Endothelial cell of umbilical vein (primary cell): ENCODE measurements around the gene IPO11. TPM values are rescaled to one million over a fixed set of nuclear protein-coding genes. Genes with fewer than 3 reads are reported as not detected.

Experiments used
- Bru-seq: library from RNA; stranded (reverse); fragments of 400-500 nt; gene quantifications from one replicate; lab custom pipeline; 2021; lab: Mats Ljungman, UMichigan
- BruChase-seq, 2 experiments: library from RNA; stranded (reverse); fragments of 400-500 nt; gene quantifications; one replicate each; lab custom pipeline; 2021; lab: Mats Ljungman, UMichigan
- BruUV-seq: library from RNA; stranded (reverse); fragments of 400-500 nt; replicated peaks from 2 replicates; lab custom pipeline; 2021; lab: Mats Ljungman, UMichigan
- CTCF ChIA-PET: fragments of 300-600, 350-600 bp; sonication (Branson Sonifier 250); formaldehyde crosslinking; loops from one replicate; lab custom pipeline; 2021; ENCODE audit warnings: antibody characterized with exemption, inconsistent platforms; lab: Charles Lee
- POLR2A ChIA-PET: fragments of 300-600, 350-600 bp; sonication (Branson Sonifier 250); formaldehyde crosslinking; loops from one replicate; lab custom pipeline; 2021; ENCODE audit warnings: antibody characterized with exemption, inconsistent platforms; lab: Charles Lee
- DNase-seq: peaks from one replicate; pipeline ENCODE4 v3.0.0-alpha.2; 2011; ENCODE audit warnings: low read depth, low spot score
- FAIRE-seq: peaks from 2 replicates; lab custom pipeline; 2011; peaks lifted over from hg19 to GRCh38; lab: Jason Lieb, UNC
- H2AFZ ChIP-seq: 2 replicates; pipeline ENCODE4 v1.6.0; 2012; ENCODE audit warnings: low read depth, low read length, control low read depth, inconsistent platforms
- H3K27ac ChIP-seq: 2 replicates; pipeline ENCODE4 v1.5.1; 2011; ENCODE audit warnings: low read depth, mild to moderate bottlenecking, control low read depth, low read length, moderate library complexity; ENCODE audit not compliant: insufficient read depth
- H3K27me3 ChIP-seq, 2 experiments: 2 replicates each; pipeline versions ENCODE4 v1.6.0 to v1.6.1; 2011; ENCODE audit warnings: low read length in 2 of 2, mixed read lengths in 1 of 2; ENCODE audit not compliant: control insufficient read depth in 2 of 2, insufficient read depth in 2 of 2
- H3K36me3 ChIP-seq, 2 experiments: 2 replicates in 1 of 2; 3 replicates in 1 of 2; pipeline ENCODE4 v1.5.1; 2011; ENCODE audit warnings: low read length in 2 of 2, mild to moderate bottlenecking in 1 of 2, moderate library complexity in 1 of 2; ENCODE audit not compliant: control insufficient read depth in 2 of 2, insufficient read depth in 2 of 2; ENCODE audit errors: extremely low read depth in 1 of 2
- H3K4me1 ChIP-seq: 3 replicates; pipeline ENCODE4 v1.5.1; 2011; ENCODE audit warnings: mild to moderate bottlenecking, low read length; ENCODE audit not compliant: control insufficient read depth, insufficient read depth; ENCODE audit errors: extremely low read depth
- H3K4me2 ChIP-seq: 2 replicates; pipeline ENCODE4 v1.6.1; 2011; ENCODE audit warnings: low read length, control low read depth, mixed read lengths; ENCODE audit not compliant: insufficient read depth
- H3K4me3 ChIP-seq, 3 experiments: fragments of 200-600 bp in 1 of 3; sonication (generic), shearing (Covaris generic) in 1 of 3; replicated peaks in 1 of 3; 2 replicates each; pipeline ENCODE4 v1.5.1; 2011 to 2016; ENCODE audit warnings: control low read depth in 3 of 3, low read length in 3 of 3, mild to moderate bottlenecking in 2 of 3, inconsistent platforms in 1 of 3, low read depth in 1 of 3, moderate library complexity in 1 of 3; ENCODE audit not compliant: insufficient read depth in 1 of 3
- H3K79me2 ChIP-seq: 2 replicates; pipeline ENCODE4 v1.6.0; 2012; ENCODE audit warnings: low read length, inconsistent platforms; ENCODE audit not compliant: control insufficient read depth, insufficient read depth
- H3K9ac ChIP-seq: replicated peaks from 2 replicates; pipeline ENCODE3; 2011; ENCODE audit warnings: low read length, control low read depth; ENCODE audit not compliant: insufficient read depth; ENCODE audit errors: extremely low read depth
- H3K9me1 ChIP-seq: replicated peaks from 3 replicates; pipeline ENCODE4 v1.6.0; 2011; ENCODE audit warnings: mild to moderate bottlenecking, low read length; ENCODE audit not compliant: control insufficient read depth, insufficient read depth; ENCODE audit errors: extremely low read depth
- H3K9me3 ChIP-seq: replicated peaks from 2 replicates; pipeline ENCODE4 v1.5.1; 2012; ENCODE audit warnings: low read length, inconsistent platforms; ENCODE audit not compliant: control insufficient read depth, insufficient read depth
- H4K20me1 ChIP-seq: replicated peaks from 2 replicates; pipeline ENCODE3; 2011; ENCODE audit warnings: mild to moderate bottlenecking, low read length; ENCODE audit not compliant: control insufficient read depth, insufficient read depth; ENCODE audit errors: extremely low read depth
- FOS ChIP-seq: IDR thresholded peaks from 2 replicates; pipeline ENCODE4 v1.6.1; 2011; ENCODE audit warnings: mild to moderate bottlenecking, low read length, moderate library complexity, borderline replicate concordance; ENCODE audit not compliant: insufficient read depth
- JUN ChIP-seq: IDR thresholded peaks from 2 replicates; pipeline ENCODE4 v1.6.1; 2011; ENCODE audit warnings: borderline replicate concordance, low read depth; ENCODE audit not compliant: insufficient read length, insufficient read depth
- POLR2A ChIP-seq: IDR thresholded peaks from 2 replicates; pipeline ENCODE4 v1.6.1; 2012; ENCODE audit warnings: low read depth, mild to moderate bottlenecking, control low read depth, low read length
- POLR2AphosphoS5 ChIP-seq: IDR thresholded peaks from 2 replicates; pipeline ENCODE4 v1.6.1; 2012; ENCODE audit warnings: low read depth, mild to moderate bottlenecking, control low read depth, low read length, moderate library complexity; ENCODE audit not compliant: insufficient read depth
- dilution Hi-C: fragments of 300-500 bp; cut with MboI; formaldehyde crosslinking; loops from one replicate; pipeline ENCODE4 v1.15.0; 2019; ENCODE audit warnings: low sequenced_read_pairs; ENCODE audit not compliant: extremely low pct_ligation_motif_present
- intact Hi-C: fragments of 100-400 bp; cut with micrococcal nuclease; formaldehyde crosslinking; loops from one replicate; pipeline ENCODE4 v1.10.0; 2022
- long read RNA-seq: library from polyadenylated mRNA; stranded (forward); transcript quantifications from one replicate; pipeline ENCODE4 v2.0.0, GENCODE V29; 2021
- polyA minus RNA-seq, 3 experiments: library from RNA; depleted of rRNA, polyadenylated mRNA; stranded (reverse); fragments of >200 nt; gene quantifications; 1 replicate in 1 of 3; 2 replicates in 2 of 3; pipeline ENCODE4 v1.2.3, GENCODE V29; 2011
- polyA plus RNA-seq, 4 experiments: library from polyadenylated mRNA; depleted of rRNA in 3 of 4; stranded (reverse) in 3 of 4; unstranded in 1 of 4; fragments of >200 nt; gene quantifications; 2 replicates each; pipeline versions ENCODE4 v1.2.1 to v1.2.3, GENCODE V29; 2011 to 2012; ENCODE audit warnings: missing spikeins in 1 of 4
- total RNA-seq: library from RNA; stranded (reverse); gene quantifications from 2 replicates; pipeline ENCODE4 v1.2.3, GENCODE V29; 2021
- TF ChIP-seq, protein P1 (sequence below): IDR thresholded peaks from 2 replicates; pipeline ENCODE4 v1.6.1; 2011; ENCODE audit not compliant: insufficient read depth, insufficient read length

The IPO11 gene
- total RNA-seq = 72.9 and 80.9 TPM in 2 replicates
- polyA plus RNA-seq = 31.7 and 38.5 TPM in 2 replicates
- polyA plus RNA-seq (2011; cell fraction: cytosol; rRNA removed) = 51.4 and 55.2 TPM in 2 replicates
- 42.2 and 46.6 TPM in 2 replicates for polyA plus RNA-seq (2011; cell fraction: nucleus; rRNA removed)
- 43.6 and 64.6 TPM in 2 replicates for polyA plus RNA-seq (2012)
- 132 and 145 TPM in 2 replicates for polyA minus RNA-seq
- 34.0 TPM for polyA minus RNA-seq (2011; cell fraction: cytosol; rRNA and poly(A)+ RNA removed)
- 86.9 and 178 TPM in 2 replicates for polyA minus RNA-seq (2011; cell fraction: nucleus; rRNA and poly(A)+ RNA removed)
- Bru-seq, nascent RNA = percentile 85 among the genes with signal in this experiment
- BruChase-seq, experiment 1, labeled RNA remaining after a 6-hour chase = percentile 71 among the genes with signal in this experiment
- BruChase-seq, experiment 2, labeled RNA remaining after a 2-hour chase = percentile 74 among the genes with signal in this experiment
- long read RNA-seq, full-length matches to known transcripts = 207 of 252 reads
- long read RNA-seq, partial matches to known transcripts = 19 of 252 reads
- long read RNA-seq, other reads (novel, unspliced or antisense) = 26 of 252 reads

DNA sequence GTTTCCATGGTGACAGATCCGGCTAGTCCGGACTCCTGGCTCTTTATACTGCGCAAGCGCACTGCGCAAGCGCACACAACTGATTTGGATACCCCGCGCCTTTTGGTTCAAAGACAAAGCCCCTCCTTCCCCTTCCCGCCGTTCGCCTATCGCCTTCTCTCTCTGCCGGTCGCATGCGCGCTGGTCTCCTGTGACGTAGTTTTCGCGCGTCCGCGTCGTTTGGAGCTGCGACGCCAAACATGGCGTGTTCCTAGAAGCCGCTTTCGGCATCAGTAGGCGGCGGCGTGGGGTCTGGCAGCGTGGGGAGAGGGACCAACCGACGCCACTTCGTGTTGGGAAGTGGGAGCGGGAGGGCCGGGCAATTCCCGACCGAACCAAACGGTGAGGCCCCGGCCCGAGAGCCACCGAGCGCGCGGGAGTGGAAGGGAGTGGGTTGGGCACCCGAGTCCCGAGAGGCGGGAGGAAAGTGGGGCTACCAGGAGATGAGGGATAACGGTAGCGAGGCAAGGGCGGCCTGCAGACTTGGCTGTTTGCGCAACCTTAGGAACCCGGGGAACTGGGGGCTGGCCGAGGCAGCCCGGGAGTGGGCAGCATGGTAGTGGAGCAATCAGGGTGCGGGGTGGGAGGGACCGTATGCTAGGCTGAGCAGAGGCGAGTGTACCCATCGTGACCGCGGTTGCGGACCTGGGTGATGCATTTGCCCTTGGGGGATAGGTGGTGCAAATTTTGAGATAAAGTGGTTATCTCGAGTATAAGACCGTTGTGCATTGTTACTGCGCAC lies at the start of gene IPO11:
TSS of gene IPO11 (plus strand) at position 215 of the 781 bp plus-strand sequence. CDS start 24,517 bp downstream, outside the sequence.
- Histone ChIP-seq H3K9ac (peak within 1 kb of the TSS; percentile 80), H4K20me1 (no peaks in the 10 kb centered on the region), H3K9me3 (no peaks in the 10 kb centered on the region), H3K36me3 (no peaks in the 10 kb centered on the region), H3K9me1 (no peaks in the 10 kb centered on the region), H3K27ac (peak within 1 kb of the TSS; percentile 56), H3K4me2 (peak within 1 kb of the TSS; percentile 86), H3K4me1 (peaks cover 13% of the 10 kb centered on the region), H3K79me2 (peaks cover 42% of the 10 kb centered on the region), H3K27me3 (no peaks in the 10 kb centered on the region), H2AFZ (peak within 1 kb of the TSS; percentile 87), H3K4me3 (peak within 1 kb of the TSS; percentile 53 to 96 (median 73))
- FAIRE-seq (peak; percentile 85), DNase-seq (peak; percentile 99)
- intact Hi-C loops = loop anchor here (1.0 to 2.0 kb wide), 2 partner anchors 8 to 164 kb away; no protein-coding TSS in a partner anchor
- no TSS peak for BruUV-seq
- ChIA-PET POLR2A (interaction anchor here (2.4 kb wide), 1 partner anchor 10 kb away, joined by 39 read pairs; the partner anchor contains the start of gene DIMT1), CTCF (interaction anchor here (1.2 to 1.6 kb wide), 3 partner anchors 9 to 366 kb away, joined by 4 to 14 read pairs (median 5); partner anchors contain the start of gene DIMT1)
- dilution Hi-C loops = no loop called here
- TF ChIP-seq POLR2A = peak; percentile 74
- TF ChIP-seq, protein P1, sequence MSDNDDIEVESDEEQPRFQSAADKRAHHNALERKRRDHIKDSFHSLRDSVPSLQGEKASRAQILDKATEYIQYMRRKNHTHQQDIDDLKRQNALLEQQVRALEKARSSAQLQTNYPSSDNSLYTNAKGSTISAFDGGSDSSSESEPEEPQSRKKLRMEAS = peak; percentile 34
- TF ChIP-seq POLR2AphosphoS5 = peak; percentile 74
- TF ChIP-seq JUN = no peak
- TF ChIP-seq FOS = no peak
